Sigmoid colon (tissue), 3 donors: ENCODE measurements around the gene FBLN7.

Experiments used
- POLR2A ChIP-seq, 2 donors: fragments of 450-650 bp; IDR thresholded peaks; one replicate each; pipeline ENCODE4 v1.6.1; 2016; ENCODE audit warnings: antibody characterized with exemption in 2 of 2, mild to moderate bottlenecking in 2 of 2, moderate library complexity in 2 of 2
- TF ChIP-seq, protein P1 (sequence below), 4 experiments: fragments of 450-650 bp in 3 of 4; fragments of 200-600 bp in 1 of 4; IDR thresholded peaks; one replicate each; pipeline ENCODE4 v1.5.1; 2016 to 2019; ENCODE audit warnings: antibody characterized with exemption in 4 of 4, mild to moderate bottlenecking in 3 of 4, moderate library complexity in 2 of 4

DNA sequence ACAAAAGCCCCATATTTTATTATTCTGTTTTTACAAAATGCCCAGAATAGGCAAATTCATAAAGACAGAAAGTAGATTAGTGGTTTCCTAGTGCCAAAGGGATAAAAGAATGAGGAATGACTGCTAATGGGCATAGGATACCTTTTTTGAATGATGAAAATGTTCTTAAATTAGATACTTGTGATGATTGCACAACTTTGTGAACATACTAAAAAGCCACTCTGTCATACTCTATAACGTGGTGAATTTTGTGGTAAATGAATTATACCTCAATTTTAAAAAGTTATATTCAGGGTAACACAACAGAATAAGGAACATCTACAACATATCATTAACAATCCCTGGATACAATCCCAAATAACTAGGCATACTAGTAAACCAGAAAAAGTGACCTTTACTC, 9.1 kb upstream of the FBLN7 start:
- TF ChIP-seq, protein P1, sequence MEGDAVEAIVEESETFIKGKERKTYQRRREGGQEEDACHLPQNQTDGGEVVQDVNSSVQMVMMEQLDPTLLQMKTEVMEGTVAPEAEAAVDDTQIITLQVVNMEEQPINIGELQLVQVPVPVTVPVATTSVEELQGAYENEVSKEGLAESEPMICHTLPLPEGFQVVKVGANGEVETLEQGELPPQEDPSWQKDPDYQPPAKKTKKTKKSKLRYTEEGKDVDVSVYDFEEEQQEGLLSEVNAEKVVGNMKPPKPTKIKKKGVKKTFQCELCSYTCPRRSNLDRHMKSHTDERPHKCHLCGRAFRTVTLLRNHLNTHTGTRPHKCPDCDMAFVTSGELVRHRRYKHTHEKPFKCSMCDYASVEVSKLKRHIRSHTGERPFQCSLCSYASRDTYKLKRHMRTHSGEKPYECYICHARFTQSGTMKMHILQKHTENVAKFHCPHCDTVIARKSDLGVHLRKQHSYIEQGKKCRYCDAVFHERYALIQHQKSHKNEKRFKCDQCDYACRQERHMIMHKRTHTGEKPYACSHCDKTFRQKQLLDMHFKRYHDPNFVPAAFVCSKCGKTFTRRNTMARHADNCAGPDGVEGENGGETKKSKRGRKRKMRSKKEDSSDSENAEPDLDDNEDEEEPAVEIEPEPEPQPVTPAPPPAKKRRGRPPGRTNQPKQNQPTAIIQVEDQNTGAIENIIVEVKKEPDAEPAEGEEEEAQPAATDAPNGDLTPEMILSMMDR (IDR thresholded peaks at IDR 0.05): no peak
- no peak for TF ChIP-seq POLR2A (IDR thresholded peaks at IDR 0.05)
